Renal cortical epithelial cell (primary cell): Measurements from ENCODE around the gene ELL. TPM values are rescaled to one million over a fixed set of nuclear protein-coding genes. Genes with fewer than 3 reads are reported as not detected.
"Not testable (repeated sequence)": the region's sequence is repeated elsewhere in the genome, so short reads cannot be mapped to it uniquely, and the experiment has no call there.

Experiments
- DNase-seq: peaks from one replicate; pipeline ENCODE4 v3.0.0-alpha.2; 2011; ENCODE audit warnings: low read depth
- total RNA-seq: library from RNA; depleted of rRNA; stranded (reverse); fragments of >200 nt; gene quantifications from 2 replicates; pipeline ENCODE4 v1.2.3, GENCODE V29; 2014

Gene ELL
- total RNA-seq, 1 donor from 2014 or later: 13.3 TPM

DNA sequence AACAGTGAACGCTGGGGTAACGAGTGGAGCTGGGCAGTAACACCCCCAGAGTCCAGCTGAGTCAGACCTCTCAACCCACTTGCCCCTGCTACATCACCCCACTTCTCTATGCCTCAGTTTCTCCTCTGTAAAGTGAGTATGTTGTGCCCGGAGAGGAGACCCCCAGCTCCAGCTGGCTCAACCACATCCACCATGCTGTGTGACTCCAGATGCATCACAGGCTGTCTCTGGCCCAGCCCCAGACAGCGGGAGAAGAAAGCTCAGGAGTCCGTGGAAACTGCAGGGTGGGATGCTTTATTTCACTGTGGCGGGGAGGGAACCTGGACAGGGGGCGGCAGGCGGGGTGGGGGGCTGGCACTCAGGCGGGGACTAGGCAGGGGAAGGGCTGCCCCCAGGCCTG lies 9.6 kb upstream of the ELL start:
- no peak for DNase-seq

DNA sequence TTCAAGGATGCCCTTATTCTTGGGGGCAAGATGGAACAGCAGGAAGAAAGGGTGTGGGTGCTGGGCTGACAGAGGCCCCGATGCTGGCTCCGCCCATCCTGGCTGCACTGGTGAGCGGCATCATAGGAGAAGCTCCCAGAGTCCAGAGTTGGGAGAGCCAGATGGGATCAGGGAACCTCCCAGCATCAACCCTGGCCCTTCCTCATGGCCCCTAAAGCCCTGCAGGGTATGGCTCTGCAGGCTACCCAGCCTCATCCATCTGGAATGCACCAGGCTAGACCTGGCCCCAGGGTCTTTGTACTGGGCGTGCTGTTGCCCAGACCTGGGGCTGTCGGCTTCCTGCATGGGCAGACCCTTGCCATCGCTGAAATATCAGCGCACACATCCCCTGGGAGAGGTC lies 7.9 kb upstream of the ELL start:
- no peak for DNase-seq

DNA sequence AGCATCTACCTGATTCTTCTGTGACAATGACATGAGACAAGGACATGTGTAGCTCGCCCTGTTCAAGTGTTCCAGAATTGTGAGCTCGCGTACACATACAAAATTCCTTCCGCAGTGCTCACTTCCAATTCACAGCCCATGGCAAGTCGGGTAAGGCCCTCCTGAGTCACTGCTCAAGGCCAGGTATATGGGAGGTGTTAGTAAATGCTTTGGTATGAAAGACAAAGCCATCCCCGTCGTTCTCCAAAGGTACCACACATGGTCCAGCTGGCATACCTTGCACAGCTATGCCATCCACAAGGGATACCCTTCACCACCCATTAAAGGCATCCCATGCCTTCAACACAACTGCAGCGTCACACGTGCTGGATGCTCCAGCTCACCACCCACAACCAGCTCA lies 4.4 kb upstream of the ELL start:
- DNase-seq: peak; percentile 35

- DNase-seq: no peak
Observed at GRCh38 chr19:18523841-18524240, 2.0 kb upstream of the ELL start.

DNA sequence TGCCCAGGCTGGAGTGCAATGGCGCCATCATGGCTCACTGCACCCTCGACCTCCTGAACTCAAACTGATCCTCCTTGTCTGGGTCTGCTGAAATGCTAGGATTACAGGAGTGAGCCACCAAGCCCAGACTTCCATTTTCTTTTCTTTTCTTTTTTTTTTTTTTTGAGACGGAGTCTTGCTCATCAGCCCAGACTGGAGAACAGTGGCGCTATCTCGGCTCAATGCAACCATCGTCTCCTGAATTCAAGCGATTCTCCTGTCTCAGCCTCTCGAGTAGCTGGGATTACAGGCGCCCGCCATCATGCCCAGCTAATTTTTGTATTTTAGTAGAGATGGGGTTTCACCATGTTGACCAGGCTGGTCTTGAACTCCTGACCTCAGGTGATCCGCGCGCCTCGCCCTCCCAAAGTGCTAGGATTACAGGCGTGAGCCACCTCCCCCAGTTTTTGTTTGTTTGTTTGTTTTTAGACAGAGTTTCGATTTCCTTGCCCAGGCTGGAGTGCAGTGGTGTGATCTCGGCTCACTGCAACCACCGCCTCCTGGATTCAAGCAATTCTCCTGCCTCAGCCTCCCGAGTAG lies 1.1 kb upstream of the ELL start:
- not testable (repeated sequence) for DNase-seq

DNA sequence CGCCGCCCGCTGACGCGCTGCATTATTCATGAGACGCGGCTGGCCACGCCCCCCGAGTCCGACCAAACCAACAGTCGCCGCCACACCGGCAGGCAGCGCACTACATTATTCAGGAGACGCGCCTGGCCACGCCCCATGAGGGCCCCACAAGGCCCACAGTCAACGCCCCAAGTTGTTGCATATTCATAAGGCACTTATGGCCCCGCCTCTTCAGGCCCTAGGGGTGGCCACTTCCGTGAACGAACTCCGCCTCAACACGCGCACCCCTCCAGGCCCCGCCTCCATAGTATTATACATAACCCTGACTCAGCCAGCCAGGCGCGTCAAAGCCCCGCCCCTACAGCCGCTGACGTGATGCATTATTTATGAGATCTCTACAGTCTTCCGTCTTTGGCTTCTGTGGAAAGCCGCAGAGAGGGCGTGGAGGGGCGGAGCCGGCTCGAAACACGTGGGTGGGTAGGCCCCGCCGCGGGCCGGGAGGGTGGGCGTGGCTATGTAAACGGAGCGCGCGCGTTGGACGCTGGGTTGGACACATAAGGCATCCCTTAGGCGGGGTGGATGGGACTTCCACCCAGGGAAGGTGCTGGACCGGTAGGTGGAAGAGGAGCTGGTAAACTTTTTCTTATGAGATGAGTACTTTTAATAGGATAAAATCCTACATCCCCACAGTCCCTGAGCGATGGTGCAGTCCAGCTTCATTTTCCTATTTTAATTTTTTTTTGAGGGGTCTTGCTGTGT lies 423 bp upstream of the ELL start:
- peak; percentile 98 for DNase-seq

- DNase-seq: no peak
Observed at GRCh38 chr19:18520848-18521691, 800 bp downstream of the ELL start.

DNA sequence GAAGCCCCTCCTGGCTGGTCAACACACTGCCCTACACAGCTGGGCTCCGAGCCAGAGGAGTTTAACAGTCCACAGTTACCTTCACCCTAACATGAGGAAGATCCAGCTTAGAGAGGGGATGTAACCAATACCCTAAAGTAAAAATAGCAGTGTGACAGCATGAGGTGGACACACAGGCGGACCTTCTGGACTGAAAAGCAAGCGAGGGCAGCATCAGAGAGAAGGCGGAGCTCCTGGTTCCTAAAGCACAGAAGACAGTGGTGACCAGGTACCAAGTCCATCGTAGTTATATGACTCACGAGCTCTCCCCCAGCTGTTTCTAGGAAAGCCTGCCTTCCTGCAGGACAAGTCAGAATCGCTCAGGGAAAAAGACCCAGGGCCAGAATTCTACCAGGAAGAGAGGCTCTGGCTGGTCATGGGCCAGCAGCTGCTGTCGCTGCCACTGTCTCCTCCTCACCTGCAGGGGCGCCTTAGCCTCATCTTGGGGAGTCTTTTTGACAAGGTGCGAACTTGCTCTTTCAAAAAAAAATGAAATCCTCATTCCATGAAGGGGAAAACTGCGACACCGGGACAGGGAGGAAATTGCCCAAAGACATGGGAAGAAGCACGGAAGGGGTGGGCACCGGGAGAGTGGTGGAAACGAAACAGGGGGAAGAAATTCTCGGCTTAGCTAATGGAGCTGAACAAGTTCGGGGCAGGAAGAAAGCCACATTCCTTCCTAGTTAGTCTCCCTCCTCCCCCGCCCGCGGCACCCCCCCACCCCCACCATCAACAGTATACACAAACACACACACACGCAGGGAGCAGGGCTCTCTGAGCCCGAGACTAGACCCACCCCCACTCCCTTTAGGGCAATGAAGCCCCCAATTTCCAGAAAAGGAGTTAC lies 1.7 kb downstream of the ELL start:
- DNase-seq: peak; percentile 93

GRCh38 chr19:18518639-18519038 lies 3.2 kb downstream of the ELL start:
- no peak for DNase-seq

GRCh38 chr19:18517606-18518005 lies 4.3 kb downstream of the ELL start:
- DNase-seq: no peak

GRCh38 chr19:18515959-18516358 lies 5.9 kb downstream of the ELL start:
- no peak for DNase-seq

DNA sequence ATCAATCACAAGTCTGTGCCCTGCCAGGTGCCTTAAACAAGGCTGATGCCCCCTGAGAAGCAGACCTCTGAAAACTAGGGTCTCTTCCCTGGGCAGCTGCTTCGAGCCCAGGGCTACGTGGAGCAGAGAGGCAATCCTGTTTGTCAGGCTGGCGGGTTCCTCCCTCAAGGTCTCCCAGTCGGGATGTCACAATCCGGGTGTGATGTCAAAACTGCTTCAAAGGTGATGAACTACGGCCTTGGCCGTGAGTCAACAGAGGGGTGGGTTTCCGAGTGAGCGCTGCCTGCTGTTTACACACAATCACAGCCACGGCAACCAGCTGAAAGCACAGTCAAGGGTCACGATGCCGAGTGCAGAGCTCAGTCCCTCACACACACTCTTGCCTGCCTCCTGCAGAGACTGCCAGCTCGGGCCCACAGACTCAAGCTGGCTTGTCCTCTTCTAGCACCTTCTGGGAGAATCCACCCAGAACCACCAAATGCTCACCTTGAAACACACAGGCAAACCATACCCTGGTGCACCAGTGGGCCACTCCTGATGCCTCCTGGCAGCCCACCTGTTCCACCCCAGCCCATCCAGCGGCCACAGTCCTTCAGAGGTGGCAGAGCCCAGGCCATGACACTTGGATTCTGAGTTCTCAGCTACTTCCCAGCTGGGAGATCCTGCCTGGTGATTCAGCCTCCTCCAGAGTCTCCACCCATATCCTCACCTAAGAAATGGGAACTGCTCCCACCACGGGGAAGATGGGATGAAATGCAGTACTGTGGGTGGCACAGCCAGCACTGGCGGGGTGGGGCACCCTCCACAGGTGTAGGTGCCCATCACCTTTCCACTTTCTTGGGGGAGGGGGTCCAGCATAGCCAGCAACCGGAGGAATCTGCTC lies 6.8 kb downstream of the ELL start:
- DNase-seq: peak; percentile 93

GRCh38 chr19:18513868-18514267 lies 8.0 kb downstream of the ELL start:
- DNase-seq: no peak

- DNase-seq: no peak
Observed at GRCh38 chr19:18510216-18510615, 11.7 kb downstream of the ELL start.

GRCh38 chr19:18508585-18508984 lies 13.3 kb downstream of the ELL start:
- DNase-seq: no peak

GRCh38 chr19:18507727-18508440 lies 14.0 kb downstream of the ELL start:
- DNase-seq: peak; percentile 43

- no peak for DNase-seq
Observed at GRCh38 chr19:18507021-18507726, 14.7 kb downstream of the ELL start.

- DNase-seq: no peak
Observed at GRCh38 chr19:18506101-18506930, 15.6 kb downstream of the ELL start.
